Measurements from ENCODE around the gene AP1G1.

AP1G1 gene

DNA sequence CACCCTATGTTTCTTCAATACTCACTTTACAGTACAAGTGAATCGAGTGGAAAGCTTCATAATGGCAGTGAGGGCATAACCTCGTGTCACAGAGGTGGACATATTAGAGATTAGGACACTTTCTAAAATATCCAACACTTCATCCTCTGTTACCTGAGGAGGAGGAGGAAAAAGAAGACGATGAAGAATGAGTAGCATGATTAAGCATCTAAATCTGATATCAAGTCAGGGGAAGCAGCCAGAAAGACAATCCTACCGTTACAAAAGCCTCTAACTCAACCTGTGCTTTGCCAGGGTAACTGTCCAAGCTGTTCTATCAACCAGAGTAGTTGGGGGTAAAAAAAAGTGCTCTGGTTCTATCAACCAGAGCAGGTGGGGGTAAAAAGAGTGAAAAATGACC, 60.4 kb downstream of the AP1G1 start:
- no peak for DNase-seq

DNA sequence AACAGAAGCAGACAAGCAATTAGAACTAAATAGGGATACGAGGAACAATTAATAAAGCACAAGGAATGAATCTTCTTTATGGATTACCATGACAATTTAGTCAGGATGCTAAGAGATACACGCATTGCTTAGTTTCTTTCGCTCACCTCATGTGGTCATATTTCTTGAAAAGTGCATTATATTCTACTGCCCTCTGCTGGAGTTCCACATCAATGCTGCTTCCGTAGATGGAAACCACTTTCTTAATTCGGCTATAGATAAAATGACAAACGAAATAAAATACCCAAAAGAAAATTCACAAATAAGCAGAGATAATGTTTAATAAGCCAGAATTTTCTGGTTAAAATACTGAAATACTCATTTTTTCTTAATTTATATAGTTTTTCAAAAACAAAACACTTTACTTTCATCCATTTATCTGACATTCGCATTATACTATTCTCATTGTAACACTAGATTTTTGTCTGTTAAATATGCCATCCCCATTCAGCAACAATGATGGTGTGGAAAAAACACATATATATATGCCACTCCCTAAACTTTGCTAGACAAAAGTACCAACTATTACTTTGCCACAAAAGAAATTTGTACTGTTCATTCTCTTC, 62.1 kb downstream of the AP1G1 start:
- no peak for DNase-seq

DNA sequence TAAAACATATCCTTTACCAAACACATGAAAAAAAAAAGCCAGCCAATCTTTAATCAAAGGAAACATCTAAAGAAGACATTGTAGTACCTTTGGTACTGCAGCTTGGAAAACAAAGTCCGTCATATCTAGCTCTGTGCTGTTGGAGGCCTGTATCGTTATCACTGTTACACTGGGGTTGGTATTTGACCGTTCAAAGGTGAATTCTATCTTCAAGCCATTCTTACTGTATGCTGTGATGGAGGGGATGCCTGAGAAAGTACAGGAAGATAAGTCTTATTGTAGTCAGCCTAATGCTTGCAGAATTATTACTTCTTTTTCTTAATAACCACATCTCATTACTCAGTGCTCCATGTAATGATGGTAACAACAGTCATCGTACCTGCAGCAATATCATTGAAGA, 69.8 kb downstream of the AP1G1 start:
- no peak for DNase-seq

DNA sequence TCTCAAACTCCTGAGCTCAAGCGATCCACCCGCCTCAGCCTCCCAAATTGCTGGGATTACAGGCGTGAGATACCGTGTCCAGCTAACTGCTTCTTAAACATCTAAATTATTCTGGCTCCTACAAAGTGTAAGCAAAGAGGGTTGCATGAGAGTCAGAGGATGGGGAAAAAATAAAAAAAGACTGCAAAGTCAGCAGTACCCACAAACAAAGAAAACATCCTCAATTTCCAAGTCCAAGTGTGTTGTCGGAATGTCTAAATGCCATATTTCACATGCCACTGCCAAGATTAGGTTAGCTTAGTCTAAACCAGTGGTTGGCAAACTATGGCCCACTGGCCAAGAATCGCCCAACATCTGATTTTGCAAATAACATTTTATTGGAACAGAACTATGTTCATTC, 71.1 kb downstream of the AP1G1 start:
- DNase-seq: no peak

DNA sequence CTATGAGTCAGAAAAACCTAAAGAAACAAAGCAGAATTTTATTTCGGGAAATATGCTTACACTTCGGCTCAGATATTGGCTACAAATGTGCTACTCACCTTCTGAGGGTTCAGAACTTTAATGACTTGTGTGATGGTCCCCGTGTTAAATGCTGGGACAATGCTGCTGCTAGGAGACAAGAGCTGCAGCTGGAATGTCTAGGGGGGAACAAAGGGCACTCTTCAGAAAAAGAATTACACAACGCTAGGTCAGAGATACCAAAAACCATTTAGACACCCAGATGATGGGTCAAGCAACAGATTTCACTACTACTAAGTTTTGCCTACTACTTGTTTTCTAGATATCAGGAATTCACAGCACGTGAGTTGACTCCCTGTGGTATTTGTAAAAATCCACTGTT, 74.1 kb downstream of the AP1G1 start:
- no peak for DNase-seq

DNA sequence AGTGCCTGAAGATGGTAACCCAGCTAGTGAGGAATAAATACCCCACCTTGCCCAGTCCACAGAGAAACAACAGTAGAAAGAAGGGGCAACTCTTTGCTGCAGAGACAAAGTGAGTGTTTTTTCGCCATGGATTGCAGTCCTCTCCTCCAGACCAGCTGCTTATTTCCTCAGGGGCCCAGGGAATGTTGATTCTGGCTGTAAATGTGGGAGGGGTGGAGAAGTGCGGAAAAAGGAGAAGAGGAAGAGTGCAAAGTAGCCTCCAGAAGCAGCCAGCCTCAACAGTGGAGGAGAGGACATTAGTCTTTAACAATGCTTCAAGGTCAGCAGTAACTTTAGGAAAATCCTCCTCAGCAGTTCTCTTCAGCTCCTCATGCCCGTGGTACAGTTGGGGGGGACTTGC, 76.0 kb downstream of the AP1G1 start:
- no peak for DNase-seq

DNA sequence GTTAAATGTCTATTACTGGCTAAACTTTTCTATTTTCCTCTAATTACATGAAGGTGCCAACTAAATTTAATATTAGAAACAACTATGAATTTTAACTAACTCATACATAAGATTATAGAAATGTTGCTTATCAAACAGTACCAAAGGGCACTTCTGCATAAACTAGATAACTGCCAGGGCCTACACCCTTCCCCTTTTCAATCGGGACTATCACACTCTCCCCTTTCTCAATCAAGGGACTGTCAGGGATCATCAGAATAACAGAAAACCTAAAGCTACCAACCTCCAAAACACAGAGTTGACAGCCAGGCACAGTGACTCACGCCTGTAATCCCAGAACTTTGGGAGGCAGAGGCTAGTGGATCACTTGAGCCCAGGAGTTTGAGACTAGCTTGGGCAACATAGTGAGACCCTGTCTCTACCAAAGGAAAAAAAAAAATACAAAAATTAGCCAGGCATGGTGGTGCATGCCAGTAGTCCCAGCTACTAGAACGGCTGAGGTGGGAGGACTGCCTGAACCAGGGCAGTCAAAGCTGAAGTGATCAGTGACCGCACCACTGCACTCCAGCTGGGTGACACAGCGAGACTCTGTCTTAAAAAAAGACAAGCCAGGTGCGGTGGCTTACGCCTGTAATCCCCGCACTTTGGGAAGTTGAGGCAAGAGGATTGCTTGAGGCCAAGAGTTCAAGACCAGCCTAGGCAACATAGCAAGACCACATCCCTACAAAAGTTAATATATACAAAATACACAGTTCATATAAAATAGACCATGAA, 80.9 kb downstream of the AP1G1 start:
- no peak for DNase-seq

DNA sequence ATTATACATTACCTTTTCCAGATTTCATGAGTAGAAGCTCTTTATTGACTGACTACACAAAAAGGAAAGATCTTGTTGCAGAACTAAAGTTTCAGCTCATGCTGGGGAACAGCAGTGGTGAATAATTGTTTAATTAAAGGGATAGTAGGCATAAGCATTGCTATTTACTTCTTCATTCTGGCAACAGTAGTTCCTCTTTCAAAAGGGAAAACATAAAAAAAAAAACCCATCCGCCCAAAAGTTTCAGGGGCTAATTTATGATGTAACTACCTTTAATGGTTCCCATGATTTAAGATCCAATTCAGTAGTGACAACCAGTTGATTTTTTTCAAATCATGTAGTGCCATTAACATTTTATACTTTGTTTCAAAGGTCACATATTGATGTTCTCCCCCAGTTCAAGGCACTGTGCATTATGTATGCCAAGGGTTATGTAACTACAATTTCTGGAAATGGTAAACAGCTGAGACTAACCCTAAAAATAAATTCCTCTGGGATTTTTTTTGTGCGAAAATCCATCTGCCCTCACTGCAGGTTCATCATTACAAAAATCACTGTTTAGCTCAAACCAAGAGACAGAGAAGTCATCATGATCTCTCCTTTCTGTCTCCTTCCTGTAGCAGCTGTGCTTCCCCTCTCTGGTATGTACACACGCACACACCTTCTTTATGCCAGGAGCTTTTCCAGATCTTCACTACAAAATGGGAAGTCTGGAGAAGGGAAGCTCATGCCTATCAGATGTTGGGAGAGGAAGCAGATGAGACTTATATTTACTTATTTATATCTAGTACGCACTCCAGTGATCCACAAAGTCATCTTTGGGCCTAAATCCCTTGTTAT, 81.9 kb downstream of the AP1G1 start:
- no peak for DNase-seq

DNA sequence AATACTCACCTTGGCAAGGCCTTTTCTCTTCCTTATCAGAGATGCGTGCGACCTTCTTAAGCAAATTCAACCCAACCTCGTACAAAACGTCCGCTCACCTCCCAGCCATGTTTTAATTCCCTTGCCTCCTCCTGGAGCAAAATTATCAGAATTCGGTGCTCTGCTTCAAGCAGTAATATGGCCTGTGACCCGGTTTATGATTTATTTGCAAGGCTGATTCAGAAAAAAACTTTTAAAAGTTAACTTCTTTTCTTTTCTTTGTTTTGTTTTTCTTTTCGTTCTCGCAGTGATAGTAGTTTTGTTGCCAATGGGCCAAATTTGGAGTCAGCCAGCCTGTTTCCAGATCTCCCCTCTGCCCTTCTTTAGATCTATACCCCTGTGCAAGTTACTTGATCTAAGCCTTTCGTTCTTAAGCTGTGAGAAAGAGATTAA, 84.3 kb downstream of the AP1G1 start, which contains the start of gene PHLPP2:
TSS of gene PHLPP2 (minus strand) at position 382 of the 432 bp plus-strand sequence. CDS start 9,906 bp downstream, outside the sequence.
- DNase-seq: no peak

DNA sequence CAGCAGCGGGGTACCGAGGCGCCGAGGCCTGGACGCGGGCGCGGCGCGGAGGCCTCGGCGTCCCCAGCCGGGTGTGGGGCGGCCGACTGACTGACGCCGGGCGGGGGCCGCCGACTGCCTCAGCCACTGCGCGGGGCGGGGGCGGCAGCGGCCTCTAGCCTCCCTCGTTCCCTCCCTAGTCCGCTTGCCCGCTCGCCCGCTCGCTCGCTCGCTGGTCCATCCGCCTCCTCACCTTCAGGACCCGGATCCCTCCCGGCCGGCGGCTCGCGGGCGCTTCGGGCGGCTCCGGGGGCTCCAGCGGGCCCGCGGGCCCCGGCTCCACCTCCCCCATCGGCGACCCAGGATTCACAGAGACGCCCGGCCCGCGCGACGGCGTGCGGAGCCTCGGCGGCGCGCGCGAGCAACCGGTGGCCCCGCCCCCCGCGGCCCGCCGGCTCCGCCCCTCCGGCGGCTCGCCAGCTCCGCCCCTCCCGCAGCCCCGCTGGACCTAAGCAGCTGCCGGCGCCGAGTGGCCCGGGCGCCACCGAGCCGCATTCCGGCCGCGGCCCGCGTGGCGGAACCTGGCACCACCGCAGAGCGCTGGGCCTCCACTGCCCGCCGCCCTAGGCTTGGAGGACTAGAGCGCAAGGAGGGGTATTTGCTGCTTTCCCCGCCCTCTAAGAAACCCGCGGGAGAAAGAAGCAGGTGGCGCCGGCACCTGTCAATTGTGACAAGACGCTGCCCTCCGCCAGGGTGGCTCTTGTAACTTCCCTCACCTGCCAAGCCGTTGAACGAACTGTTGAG, 84.9 kb downstream of the AP1G1 start:
- no peak for DNase-seq

DNA sequence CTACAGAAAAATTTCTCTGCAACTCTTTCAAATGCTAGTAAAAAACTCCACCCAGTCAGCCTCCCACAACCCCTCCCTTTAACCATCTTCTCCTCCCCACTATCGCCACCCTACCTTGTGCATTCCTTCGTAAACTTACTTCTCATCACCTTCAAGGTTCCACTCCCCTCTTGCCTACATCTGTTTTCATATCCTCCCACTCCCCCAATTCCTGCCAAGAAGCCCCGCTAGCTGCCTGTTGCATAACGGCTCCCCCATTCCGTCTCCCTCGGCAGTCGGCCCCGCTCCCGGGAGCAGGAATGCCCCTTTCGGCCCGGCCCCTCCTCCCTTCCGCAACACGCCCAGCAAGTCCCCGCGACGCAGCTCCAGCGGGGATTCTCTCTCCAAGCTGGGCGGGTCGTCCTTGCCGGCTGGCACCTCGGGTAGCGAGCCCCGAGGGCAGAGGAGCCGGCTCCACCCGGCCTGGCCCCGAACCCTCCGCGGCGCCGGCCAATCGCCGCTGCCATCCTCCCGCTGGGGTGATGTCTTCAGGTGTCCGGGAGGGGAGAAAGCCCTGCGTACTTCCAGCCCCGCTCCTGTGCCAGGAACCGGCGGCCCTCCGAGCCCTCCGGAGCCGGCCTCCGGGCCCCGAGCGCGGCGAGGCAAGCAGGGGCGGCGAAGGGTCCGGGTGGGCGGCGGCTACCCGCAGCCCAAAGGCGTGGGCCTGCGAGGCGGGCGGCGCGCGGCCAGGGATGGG, 85.7 kb downstream of the AP1G1 start:
- DNase-seq: no peak

DNA sequence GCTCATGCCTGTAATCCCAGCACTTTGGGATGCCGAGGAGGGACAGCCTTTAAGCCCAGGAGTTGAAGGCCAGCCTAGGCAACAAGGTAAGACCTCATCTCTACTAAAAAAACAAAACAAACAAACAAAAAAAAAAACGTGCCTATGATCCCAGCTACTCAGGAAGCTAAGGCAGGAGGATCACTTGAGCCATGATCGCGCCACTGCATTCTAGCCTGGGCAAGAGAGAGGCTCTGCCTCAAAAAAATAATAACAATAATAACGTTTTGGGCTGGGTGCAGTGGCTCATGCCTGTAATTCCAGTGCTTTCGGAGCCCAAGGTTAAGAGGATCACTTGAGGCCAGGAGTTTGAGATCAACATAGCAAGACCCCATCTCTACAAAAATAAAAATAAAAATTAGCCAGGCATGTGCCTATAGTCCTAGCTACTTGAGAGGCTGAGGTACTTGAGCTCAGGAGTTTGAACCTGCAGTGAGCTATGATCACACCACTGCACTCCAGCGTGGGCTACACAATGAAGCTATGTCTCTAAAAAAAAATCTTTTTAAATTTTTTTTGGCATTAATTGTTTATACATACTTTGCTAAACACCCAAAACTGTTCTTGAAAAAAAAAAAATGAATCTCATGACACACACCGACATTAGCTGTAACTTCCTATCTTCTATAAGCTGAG, 87.4 kb downstream of the AP1G1 start:
- no peak for DNase-seq

DNA sequence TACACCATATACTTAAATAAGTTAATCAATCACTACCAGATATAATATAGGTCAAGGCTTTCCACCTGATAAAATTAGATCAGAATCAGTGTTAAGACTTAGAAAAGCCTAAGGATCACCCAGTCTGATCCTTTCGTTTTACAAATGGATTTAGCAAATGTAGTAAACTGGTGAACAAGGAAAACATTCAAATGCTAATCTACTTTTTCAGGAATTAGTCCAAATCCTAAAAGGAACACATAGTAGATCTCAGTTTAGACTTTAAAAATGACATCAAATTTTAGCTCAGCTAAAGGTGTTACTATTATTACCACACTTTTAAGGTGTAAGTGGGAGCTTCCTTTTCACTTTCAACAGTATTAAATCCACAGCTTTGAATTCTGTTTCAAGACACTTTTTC, 96.1 kb downstream of the AP1G1 start:
- DNase-seq: no peak

DNA sequence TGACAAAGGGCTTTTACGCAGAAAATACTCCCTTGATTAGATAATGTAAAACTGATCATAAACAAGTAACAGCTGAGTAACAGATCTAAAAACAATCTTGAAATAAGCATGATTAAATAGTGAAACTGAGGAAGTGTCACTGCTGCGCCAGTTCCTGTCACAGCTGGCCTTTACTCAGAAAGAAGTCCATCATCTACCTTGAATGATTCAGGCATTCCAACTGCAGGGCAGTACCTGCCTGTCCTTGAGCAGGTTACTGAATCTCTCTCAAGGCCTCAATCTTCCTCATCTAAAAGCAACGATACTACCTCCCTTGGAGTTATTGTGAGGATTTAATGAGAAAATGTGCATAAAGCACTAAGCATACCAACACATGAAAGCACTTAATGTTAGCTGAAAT, 96.8 kb downstream of the AP1G1 start:
- DNase-seq: no peak

DNA sequence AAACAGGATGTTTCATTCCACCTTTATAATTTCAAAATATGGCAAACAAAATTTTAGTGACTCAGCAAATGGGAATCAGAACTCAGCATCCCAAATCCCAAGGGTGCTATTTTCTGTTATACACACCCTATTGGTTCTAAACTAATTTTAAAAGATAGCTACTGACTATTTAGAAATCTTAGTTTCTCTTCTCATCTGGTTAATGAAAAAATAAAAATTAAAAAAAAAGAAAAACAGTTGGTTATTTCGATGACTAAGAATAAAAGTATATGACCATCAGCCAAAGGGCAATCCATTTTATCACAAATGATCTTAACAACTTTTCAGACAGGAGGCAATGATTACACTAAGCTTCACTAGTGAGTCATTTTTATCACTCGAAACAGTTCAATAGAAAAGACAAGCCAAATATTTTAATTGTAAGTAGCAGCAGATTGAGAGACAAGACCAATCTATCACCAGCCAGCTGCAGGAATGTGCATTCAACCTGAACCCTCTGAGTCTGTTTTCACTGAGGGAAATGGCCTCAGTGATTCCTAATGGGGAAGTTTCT, 99.3 kb downstream of the AP1G1 start:
- DNase-seq: no peak

DNA sequence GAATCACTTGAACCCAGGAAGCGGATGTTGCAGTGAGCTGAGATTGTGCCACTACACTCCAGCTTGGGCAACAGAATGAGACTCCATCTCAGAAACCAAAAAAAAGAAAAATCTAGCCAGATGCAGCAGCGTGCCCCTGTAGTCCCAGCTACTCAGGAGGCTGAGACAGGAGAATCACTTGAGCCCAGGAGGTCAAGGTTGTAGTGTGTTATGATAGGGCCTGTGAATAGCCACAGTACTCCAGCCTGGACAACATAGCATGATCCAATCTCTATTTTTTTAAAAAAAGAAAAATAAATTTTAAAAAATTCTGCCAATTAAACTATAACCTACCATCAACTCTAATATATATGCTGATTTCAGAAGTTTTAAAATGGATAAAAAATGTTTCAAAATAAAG, 99.9 kb downstream of the AP1G1 start:
- DNase-seq: no peak

DNA sequence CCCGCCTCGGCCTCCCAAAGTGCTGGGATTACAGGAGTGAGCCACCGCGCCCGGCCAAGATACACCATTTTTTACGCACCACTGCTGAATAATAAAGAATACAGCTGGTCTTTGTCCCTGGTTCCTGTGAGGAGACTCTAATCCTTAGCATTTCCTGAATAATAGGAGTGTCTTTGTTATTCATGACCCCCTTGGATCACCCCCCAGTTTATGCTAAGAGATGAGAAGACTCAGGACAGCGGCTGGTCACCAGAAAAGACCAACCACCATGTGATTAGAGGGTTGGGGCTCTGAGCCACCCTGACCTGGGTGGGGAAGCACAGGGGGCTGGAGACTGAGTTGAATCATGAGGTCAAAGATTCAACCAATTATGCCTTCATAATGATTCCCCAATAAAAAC, 101.4 kb downstream of the AP1G1 start:
- DNase-seq: no peak

DNA sequence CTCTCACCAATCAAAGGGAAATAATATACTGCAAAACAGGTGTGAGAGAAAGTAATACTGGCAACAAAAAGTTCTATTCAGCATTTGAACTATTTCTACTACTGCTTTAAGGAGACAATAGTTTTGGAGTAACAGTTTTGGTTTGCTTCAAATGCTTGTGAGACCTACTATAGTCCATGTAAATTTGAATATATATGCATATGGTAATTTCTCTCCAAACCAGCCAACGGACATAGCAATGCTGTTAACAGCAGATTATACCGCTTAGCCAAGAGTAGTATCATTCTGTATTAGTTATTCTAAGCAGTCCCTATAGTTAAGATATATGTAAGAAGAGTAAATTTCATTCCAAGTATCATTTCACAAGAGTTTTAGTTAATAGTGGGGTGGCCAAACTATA, 102.6 kb downstream of the AP1G1 start:
- no peak for DNase-seq

DNA sequence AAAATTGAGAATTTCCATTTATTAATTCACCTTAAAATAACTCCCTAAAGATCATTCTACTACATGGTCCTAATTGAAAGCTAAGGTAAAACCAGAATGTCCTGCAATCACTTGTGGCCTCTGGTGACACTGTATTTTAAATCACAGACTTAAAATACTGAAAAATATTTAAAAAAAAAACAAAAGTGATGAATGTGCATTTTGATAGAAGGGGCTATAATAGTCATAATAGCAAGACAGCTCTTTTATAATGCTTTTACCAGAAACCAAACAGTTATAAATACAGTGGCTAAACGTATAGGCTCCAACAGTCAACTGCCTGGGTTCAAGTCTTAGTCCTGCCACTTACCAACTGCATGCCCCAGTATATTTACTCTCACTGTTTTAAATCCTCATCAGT, 105.3 kb downstream of the AP1G1 start:
- no peak for DNase-seq

DNA sequence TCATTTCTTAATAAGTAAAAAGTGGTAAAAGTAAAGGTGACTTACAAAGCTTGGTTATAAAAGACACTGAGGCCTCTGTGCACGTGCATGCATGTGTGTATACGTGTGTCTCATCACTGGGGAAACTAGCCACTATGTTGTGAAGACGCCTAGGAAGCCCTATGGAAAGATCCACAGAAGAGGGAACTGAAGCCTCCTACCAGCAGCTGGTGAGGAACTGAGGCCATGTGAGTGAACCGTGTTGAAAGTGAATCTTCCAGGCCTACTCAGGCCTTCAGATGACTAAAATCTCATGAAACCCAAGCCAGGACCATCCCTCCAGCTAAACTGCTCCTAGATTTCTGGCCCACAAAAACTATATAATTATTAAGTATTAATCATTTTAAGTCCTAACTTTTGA, 107.8 kb downstream of the AP1G1 start:
- no peak for DNase-seq

DNA sequence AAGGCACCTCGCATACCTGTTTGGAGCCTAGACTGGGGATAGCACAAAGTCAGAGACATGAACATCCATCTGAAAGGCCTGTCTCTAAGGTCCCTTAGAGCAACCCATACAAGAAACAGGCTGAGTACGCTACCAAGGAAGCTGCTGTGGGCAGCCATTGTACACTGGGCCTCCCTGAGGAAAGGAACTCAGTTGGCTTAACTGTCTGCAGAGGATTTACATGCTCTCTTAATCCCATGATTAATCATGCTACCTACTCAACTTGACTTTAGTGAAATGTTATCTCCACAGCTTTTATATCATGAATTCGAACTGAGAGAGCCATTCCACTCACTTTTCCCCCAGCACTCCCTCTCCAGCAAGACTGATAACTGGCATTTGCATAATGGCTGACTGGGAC, 110.1 kb downstream of the AP1G1 start:
- no peak for DNase-seq
